GM21825 (cell line): Measurements from ENCODE around the gene EVX1.

Experiments
- ATAC-seq: cut with Tn5 transposase; IDR thresholded peaks from one replicate; pipeline ENCODE4 v1.9.1; 2021; ENCODE audit warnings: mild to moderate bottlenecking, moderate library complexity; ENCODE audit not compliant: unreplicated experiment

The EVX1 gene

DNA sequence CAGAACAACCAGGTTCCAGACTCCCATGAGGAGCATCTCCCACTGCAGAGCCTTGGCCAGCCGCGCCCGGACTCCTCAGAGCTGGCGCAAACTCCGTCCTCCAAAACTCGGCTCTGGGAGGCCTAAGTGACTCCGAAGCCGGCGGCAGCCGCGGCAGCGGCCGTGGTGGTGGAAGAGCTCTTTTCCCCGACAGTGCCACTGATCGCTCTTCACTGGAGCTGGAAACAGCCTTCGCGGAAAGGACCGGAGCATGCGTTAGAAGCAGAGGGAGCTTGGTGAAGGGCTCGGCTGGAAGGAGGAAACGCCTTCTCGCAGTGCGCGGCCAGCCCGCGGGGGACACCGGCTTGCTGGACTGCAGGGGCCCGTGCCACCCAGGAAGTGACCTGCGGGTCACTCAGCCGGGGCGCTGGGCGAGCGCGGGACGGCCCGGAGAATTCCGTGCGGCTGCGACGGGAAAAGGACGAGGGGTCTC, 37.7 kb upstream of the EVX1 start:
- ATAC-seq = no peak

DNA sequence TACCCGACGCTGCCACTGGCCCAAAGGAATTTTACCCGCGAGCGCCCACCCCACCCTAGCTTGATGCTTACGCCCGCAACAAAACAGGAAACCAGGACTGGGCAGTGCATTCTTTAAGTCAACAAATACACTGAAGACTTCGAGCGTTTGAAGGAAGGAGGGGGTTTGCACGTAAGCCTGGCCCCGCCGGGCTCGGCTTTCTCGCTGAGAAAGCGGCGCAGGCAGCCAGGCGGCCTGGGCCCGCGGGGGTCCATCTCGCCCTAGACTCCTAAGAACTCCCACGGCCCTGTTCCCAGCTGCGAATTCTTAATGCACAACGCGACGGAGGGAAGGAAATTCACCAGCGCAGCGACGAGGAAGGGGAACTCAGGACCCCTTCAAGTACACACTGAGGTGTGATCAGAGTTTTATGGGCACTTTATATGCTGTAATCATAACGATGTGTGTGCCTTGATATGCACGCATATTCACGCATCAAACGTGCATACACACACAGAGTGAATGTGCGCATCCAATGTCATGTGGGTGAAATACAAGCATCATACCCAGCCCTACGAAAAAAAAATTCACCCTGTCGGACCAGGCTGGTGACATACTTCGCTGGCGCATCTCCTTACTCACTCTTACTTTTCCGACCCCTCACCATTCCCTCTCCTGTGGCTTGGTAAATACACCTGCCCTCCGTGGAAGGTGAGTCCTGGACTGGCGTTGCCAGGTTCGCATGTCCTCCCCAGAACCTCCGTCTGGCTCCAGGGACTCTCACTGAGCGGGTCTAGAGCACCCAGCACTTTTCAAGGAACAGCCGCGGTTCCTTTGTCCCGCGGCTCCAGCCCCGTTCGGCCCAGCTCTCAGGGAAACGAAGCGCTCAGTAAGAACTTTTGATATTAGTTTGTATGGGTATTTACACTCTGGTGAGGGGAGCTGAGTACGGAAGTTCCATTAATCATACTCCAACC, 37.0 kb upstream of the EVX1 start:
- no peak for ATAC-seq

- no peak for ATAC-seq
Measured at GRCh38 chr7:27207348-27207985, 35.1 kb upstream of the EVX1 start.

DNA sequence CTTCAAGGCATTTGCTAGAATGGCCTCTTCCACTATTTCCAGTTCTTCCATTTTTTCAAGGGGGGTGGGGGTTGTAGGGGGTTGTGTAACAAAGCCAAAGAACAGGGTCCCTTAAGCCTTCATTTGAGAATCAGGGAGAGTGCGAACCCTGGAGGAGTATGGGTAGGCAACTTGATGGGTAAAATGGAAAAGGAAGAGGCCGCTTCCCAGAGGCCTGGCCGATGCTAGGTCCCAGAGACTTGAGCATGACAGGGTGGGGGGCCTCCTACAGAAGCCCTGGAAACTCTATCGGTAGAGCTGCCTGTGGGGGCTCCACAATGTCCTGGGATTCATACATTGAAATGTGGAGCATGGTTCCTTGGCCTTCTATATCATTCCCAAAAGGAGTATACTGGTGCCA, 33.6 kb upstream of the EVX1 start:
- ATAC-seq = no peak

- no peak for ATAC-seq
Measured at GRCh38 chr7:27209933-27210440, 32.6 kb upstream of the EVX1 start.

- ATAC-seq = peak; percentile 52
Measured at GRCh38 chr7:27210441-27211083, 32.0 kb upstream of the EVX1 start.

DNA sequence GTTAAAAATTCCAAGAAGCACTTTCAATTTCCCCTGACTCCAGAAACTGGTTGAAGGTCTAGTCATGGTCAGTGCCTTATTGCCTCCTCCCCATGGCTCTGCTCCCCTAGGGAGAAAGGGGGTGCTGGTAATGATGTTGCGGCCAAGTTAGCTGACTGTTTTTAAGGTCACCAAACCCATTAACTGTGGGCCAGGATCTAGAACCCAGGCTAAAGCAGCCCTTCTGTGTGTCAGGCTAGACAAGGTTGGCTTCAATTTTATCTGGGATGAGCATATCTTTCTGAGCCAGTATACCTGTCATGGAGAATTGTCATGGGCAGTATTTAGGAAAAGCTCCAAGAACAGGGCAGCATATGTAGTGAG, 31.5 kb upstream of the EVX1 start:
- ATAC-seq = no peak

DNA sequence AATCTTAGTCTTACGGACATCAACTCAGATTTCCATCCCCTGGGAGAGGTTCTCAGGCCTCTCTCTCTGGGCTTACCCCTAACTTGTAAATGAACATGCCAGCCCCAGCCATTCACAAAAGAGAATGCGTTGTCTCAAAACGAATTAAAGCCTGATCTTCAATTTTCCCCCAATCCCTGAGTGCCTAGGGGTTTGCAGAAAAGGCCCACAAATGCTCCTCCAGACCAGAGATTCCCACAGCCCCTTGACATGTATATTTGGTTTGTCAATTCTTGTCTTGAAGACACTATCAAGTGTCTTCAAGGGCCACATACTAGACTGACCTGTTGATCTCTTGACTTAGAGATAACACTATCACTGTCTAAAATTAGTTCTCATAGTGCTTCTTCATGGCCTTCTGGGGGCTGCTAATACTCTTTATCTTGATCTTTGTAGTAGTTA, 30.8 kb upstream of the EVX1 start:
- no peak for ATAC-seq

DNA sequence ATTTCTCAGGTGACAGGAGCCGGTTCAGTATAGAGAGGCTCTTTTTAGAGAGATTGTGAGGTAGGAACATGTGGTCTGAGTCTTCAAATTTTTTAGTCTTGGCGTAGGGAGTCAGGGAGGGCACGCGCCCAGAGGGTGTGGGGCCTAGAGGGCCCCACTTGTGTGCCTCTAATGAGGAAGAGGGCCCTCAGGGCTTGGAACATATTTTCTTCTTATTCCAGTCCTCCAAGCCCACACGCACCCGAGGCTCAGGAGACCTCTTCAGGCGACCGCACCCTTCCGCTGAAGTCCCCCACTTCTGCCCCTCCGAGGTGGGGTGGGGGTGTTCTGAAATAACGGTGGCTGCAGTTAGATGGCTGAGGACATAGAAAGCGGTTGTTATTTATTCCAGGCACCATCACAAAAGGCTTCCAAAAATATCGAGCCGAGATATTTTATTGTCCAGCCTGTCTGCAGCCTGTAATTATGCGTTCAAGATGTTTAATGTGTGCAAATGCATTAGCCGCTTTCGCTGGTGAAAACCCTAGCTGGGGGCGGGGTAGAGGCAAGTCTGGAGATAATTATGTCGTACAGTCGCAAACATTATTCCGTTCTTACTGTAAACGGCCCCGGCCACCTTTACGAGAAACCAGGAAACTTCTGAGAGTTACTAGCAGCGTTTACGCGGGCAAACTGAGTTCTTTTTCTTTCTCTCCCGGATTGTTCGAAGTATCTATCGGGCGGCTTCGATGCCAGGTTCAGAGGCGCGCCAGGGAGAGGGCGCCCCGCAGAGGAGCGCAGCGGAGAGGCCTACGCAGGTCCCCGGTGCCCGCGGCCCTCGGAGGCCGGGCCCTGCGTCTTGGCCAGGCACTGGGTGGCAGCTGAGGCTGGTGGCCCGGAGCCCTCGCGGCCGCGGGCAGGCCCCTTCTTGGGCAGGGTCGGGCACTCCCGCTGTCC, 29.8 kb upstream of the EVX1 start:
- no peak for ATAC-seq

- ATAC-seq = no peak
Measured at GRCh38 chr7:27213433-27214238, 29.0 kb upstream of the EVX1 start.

DNA sequence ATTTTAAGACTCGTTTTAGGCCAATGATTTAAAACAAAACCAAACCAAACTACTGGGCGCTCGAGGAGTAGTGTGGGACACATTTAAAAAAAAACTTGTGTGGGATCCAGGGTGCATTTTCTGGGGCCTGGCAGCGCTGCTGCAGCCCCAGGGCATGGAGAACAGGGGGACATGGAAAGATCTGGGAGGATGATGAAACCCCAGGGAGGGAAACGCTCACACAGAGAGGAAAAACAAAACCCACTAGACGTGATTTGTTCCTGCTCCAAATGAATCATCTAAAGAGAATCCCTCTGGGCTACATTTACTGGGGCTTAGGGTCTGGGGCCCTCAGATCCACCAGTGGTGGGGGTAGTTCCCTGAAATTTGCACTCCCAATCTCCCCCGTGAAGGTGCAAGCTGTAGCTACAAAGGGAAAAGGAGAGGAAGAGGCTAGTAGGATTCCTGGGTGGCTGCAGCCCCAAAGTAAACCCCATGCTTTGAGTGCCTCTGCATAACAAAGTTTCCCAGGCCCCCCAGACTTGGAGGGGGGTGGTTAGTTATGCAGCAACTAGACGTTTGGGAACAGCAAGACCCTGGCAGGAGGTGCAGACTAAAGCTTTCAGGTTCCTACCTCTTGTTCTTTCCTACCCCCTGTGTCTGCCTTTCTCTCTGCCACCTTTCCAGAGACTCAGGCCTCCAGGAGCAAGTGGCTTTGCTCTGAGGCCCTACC, 28.2 kb upstream of the EVX1 start:
- ATAC-seq = no peak

DNA sequence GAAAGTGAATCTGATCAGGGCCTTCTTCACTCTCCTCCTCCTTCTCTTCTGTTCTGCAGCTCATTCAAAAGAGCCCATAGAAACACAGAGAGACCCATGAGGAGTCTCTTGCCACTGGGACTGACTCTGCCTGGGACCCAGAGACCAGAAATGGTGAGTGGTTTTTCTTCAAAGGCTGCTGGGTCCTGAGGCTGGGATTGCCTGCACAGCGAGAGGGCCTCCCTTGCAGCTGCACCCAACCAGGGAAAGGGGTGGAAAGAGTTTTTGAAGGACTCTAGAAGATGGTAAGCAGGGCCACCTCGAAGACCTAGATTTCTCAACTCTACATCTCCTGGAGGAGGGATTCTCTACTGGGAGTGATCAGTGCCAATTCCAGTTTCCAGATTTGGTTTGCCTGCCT, 27.2 kb upstream of the EVX1 start:
- no peak for ATAC-seq

DNA sequence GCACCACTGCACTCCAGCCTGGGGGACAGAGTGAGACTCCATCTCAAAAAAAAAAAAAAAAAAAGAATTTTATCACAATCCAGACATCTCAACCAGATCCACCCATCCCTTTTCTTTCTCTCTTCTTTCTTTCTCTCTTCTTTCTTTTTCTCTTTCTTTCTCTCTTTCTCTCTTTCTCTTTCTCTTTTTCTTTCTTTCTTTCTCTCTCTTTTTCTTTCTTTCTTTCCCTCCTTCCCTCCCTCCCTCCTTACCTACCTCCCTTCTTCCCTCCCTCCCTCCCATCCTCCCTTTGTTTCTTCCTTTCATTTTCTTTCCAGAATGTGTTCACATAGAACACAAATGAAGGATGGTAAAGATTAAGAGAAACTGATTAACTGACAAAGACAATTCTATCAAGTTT, 24.7 kb upstream of the EVX1 start:
- ATAC-seq = no peak

DNA sequence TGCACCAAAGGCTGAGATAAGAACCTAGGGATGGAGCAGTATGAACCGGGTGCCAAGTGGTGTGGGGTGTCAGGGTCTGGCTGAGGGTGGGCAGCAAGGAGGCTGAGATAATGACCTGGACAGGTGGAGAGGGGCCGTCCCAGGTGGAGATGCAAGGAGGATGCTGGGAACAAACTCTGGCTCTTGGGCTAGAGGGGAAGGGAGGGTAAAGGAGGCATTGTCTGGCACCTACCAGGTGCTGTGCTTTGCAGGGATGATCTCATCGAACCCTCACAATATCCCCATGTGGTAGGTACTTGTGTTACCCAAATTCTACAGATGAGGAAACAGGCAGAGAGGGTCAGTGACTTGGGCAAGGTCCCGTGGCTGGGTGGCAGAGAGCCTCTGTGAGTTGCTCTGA, 22.8 kb upstream of the EVX1 start:
- ATAC-seq = no peak

DNA sequence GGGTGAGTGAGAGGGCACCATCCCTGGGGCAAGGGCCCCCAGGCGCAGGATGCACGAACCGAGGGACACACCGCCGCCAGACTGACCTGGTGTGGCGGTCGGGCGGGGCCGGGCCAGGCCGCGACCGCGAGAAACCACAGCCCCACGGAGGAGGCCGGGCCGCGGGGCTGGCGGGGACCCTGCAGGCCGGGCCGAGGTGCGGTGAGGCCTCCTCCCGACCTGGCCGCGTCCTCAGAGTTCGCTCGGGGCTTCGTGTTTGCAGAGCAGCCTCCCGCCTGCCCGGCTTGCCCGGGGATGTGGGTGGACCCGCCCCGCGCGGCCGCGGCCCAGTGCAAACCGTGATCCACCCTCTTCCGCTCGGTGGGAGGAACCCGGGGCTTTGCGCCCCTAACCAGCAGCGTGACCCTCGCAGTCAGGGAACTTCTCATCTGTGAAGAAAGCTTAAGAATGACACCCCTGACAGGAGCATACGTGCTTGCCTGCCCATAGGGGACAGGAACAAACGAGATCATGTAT, 22.1 kb upstream of the EVX1 start:
- ATAC-seq = no peak

GRCh38 chr7:27221201-27221797, 21.3 kb upstream of the EVX1 start:
- no peak for ATAC-seq

GRCh38 chr7:27223941-27224575, 18.5 kb upstream of the EVX1 start:
- ATAC-seq = no peak
